GOT3 (cell line): ENCODE results near the gene CRYBG2.
A peak's percentile ranks its signal among the peaks of the same experiment; 100 is the strongest.

Experiments
- DNase-seq: peaks from one replicate; lab custom pipeline; 2025; ENCODE audit warnings: mixed read lengths; lab: John Stamatoyannopoulos, UW

Gene CRYBG2

DNA sequence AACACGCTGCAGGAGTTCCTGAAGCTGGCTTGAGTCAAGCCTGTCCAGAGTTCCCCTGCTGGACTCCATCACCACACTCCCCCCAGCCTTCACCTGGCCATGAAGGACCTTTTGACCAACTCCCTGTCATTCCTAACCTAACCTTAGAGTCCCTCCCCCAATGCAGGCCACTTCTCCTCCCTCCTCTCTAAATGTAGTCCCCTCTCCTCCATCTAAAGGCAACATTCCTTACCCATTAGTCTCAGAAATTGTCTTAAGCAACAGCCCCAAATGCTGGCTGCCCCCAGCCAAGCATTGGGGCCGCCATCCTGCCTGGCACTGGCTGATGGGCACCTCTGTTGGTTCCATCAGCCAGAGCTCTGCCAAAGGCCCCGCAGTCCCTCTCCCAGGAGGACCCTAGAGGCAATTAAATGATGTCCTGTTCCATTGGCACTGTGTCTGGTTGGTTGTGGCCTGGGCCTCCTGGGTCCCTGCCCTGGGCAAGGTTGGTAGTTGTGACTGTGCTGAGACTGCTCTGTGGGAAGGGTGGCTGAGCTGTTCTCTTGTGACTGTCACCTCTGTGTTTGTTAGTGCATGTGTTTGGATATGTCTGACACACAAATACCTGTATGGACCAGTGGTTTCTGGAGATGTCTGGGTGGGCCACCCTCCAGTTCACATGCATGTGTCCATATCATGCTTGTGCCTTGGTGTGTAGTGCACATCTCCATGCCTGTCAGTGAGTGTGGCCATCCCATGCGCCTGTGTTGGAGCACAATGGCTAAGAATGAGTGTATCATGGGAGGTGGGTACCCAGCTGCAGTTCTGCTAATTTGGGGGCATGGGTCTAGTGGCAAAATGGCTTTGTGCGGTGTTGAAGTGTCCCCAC is 72.6 kb downstream of the CRYBG2 start:
- no peak for DNase-seq

GRCh38 chr1:26280333-26281042 is 73.4 kb downstream of the CRYBG2 start:
- DNase-seq, result no peak

DNA sequence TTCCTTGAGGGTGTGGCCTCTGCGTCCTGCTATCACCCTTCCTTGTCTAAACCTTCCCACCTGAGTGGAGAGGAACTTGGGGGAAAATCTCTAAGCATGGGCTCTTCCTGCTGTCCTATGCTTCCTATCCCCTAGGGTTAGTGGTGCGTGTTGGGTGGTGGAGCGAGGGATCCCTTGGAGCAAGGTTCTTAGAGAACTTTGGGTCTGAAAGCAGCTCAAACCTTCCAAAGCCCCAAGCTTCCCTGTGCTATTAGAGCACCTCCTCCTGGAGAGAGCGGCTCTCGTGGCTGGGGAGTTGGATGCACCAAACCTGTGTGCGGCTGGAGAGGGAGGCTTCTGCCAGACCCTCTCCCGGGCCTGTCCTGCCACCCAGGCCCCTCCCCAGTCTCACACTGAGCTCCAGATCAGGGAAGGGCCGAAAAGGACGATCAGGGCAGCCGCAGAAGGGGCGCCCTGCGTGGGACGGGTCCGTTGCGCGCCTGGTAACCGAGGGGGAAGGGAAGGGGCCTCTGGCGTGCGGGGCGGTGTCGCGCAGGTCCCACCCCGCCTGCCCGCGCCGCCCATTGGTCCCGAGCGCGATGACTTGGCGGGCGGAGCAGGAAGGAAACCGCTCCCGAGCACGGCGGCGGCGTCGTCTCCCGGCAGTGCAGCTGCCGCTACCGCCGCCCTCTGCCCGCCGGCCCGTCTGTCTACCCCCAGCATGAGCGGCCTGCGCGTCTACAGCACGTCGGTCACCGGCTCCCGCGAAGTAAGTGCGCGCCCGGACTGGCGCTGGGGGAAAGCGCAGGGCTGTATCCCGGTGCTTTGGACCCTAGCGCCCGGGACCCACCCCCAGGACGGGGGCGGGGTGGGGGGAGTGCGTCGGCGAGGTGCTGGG is 74.2 kb downstream of the CRYBG2 start, which contains the start of gene SH3BGRL3:
SH3BGRL3 (plus strand) TSS at position 631 of the 877 bp plus-strand sequence; CDS start at position 701, 70 bp downstream.
- DNase-seq, result peak; percentile 47

DNA sequence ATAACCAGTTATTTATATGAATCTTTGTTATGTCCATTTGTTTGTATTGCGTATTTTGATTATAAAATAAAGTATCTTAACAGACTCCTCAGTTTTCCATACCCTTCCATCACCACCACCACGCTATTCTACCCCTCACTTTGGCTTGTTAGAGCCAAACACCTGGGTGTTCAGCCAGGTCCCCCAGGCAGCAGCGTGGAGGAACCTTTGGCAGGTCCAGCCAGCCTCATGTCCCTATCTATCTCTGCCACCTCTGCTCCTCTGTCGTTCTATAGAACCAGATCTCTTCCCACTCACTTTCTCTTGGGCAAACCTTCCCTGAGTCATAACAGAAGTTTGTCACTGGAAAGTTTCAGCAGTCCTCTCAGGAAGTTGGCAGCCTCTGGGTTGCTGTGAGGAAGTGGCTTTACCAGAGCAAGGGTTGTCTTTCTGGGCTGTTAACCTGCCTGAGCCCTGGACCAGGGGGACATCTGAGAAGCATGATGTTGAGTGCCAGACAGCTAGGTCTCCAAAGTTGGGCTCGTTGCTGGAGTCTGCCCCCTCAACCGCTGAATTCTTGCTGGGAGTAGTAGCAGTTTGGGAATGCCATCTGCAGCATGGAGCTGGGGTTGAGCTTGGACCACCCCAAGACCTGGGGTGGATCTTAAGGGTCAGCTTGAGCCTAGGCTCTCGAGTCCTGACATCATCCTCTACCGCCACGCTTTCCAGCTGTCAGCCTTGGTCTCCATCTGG is 75.0 kb downstream of the CRYBG2 start:
- no peak for DNase-seq

DNA sequence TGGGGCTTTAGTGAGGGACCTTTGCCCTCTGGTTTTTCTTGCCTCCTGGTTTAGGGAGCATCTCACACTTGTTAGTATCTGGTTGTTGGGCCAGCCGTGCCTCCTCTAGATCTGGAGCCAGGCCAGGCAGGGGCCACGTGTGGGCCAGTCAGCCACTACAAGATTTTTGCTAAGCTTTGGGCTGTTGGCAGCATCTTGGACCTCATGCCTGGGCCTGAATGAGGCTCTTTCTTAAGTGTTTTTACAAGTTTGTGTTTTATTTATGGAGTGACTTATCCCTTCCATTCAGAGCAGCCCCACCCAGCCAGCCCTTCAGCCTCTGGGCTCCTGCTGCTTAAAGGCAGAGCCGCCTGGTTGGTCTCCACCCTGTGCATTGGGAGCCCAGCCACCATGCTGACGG is 75.6 kb downstream of the CRYBG2 start:
- DNase-seq, result peak; percentile 27

DNA sequence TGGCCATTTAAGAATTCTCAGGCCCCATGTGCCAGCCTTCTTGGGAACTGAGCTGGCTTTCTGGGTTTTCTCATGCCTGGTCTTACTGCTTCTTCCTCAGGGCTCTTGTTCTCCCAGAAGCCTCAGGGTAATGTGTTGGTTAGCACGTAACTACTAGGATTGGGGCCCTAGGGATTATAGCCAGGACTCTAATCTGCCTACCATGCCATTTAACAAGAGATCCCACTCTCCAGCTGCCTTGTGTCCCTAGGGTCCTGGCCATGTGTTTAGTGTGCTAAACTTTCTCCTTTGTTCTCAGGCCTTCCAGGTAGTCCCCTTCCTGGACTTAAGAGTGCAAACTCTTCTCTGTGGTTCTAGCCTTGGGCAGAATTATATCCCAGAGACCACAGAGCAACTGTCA is 76.2 kb downstream of the CRYBG2 start:
- no peak for DNase-seq

DNA sequence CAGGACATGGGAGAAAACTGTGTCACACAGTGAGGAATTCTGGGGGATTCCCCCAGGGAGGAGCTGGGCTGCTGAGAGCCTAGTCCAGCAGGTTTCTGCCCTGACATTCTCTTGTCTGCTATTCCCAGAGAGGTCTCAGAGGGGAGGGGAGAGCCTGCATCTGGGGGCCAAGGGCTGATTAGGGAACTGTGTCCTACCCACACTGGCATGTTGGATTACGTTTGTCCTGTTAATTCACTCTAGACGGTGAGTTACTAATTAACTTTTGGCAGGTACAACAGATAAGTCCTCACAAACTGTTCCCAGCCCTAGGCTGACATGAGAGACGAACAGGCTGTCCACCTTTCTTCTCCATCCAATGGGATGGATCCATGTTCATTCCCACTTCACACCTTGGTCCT is 76.7 kb downstream of the CRYBG2 start:
- no peak for DNase-seq

DNA sequence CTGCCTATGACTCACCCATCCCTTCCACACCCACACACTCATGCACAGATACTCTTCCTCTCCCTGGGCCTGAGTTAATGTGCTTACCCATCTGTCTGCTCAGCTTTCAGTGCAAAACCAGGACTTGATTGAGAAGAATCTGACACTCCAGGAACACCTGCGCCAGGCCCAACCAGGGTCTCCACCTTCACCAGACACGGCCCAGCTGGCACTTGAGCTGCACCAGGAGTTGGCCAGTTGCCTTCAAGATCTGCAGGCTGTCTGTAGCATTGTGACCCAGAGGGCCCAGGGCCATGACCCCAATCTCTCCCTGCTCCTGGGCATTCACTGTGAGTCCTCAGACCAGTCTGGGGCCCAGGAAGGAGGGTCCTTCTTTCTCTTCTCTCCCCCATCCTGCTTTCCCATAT is 77.5 kb downstream of the CRYBG2 start:
- no peak for DNase-seq

DNA sequence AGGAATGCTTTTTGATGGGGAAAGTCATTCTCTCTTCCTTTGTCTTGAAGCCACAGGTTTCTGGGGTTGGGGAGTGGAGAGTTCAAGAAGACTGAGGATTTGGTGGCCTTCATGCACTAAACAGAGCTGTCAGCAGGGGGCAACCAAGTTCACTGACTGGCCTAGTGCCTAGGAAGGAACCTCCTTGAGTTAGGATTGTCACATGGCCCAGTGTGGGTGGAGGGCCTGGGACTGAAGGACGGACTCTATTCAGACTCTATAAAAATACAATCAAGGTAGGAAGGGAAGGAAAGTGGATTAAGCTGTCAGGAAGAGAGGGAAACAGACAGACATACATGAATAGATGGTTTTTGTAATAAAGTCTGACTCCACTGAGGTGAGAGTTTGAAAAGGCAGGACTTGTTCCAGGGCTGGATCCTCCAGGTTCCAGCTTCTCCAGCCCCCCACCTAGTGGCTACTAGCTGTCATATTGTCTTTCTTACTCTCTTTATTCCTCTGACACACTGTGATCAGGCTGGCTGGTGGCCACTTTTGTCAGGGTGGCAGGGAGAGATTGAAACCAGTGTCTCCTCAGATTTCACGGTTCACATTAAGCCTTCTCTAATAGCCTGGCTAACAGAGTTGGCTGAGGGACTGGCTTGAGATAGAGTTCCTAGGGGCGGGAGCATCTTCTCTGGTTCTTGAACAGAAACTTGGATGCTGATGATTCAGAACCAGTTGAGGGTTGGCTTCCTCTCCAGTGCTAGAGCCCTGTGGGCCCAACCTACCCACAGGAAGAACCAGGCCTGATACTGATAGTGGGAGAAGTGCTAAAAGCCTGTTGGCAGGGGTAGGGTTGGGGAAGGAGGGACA is 78.1 kb downstream of the CRYBG2 start:
- DNase-seq, result peak; percentile 69

- no peak for DNase-seq
Measured at GRCh38 chr1:26274801-26275425, 79.0 kb downstream of the CRYBG2 start.
